HL-60/S4 (cell line): ENCODE measurements around the gene BACE1.
"Not testable (repeated sequence)": the region's sequence is repeated elsewhere in the genome, so short reads cannot be mapped to it uniquely, and the experiment has no call there.

Experiments used
- in situ Hi-C: fragments of 300-500 bp; cut with MboI; formaldehyde crosslinking; loops from 2 replicates; pipeline ENCODE4 v1.14.3; 2022; ENCODE audit warnings: low sequenced_read_pairs

Gene BACE1

GRCh38 chr11:117279711-117280376 lies 36.2 kb downstream of the BACE1 start:
- in situ Hi-C loops, result no loop called here

GRCh38 chr11:117278347-117278746 lies 37.7 kb downstream of the BACE1 start:
- in situ Hi-C loops, result no loop called here

GRCh38 chr11:117273550-117274289 lies 42.3 kb downstream of the BACE1 start:
- in situ Hi-C loops, result no loop called here

- in situ Hi-C loops, result not testable (repeated sequence)
Measured at GRCh38 chr11:117272175-117272574, 43.9 kb downstream of the BACE1 start.

- in situ Hi-C loops, result no loop called here
Measured at GRCh38 chr11:117271208-117271607, 44.8 kb downstream of the BACE1 start.

GRCh38 chr11:117269856-117270255 lies 46.2 kb downstream of the BACE1 start:
- in situ Hi-C loops, result no loop called here

GRCh38 chr11:117265745-117266144 lies 50.3 kb downstream of the BACE1 start:
- in situ Hi-C loops, result no loop called here

GRCh38 chr11:117264624-117265323 lies 51.3 kb downstream of the BACE1 start:
- in situ Hi-C loops, result not testable (repeated sequence)

GRCh38 chr11:117259417-117259816 lies 56.6 kb downstream of the BACE1 start:
- in situ Hi-C loops, result no loop called here

GRCh38 chr11:117258576-117258975 lies 57.5 kb downstream of the BACE1 start:
- in situ Hi-C loops, result no loop called here

- in situ Hi-C loops, result no loop called here
Measured at GRCh38 chr11:117256573-117256972, 59.5 kb downstream of the BACE1 start.

GRCh38 chr11:117255966-117256365 lies 60.1 kb downstream of the BACE1 start:
- in situ Hi-C loops, result no loop called here

GRCh38 chr11:117251506-117251905 lies 64.5 kb downstream of the BACE1 start:
- in situ Hi-C loops, result no loop called here

- in situ Hi-C loops, result no loop called here
Measured at GRCh38 chr11:117249571-117249970, 66.5 kb downstream of the BACE1 start.

GRCh38 chr11:117248341-117248740 lies 67.7 kb downstream of the BACE1 start:
- in situ Hi-C loops, result no loop called here

- in situ Hi-C loops, result no loop called here
Measured at GRCh38 chr11:117239295-117239694, 76.8 kb downstream of the BACE1 start.

GRCh38 chr11:117238221-117238620 lies 77.8 kb downstream of the BACE1 start:
- in situ Hi-C loops, result no loop called here
